Measurements from ENCODE around the gene GXYLT2. TPM values are rescaled to one million over a fixed set of nuclear protein-coding genes. Genes with fewer than 3 reads are reported as not detected.

GXYLT2 gene
- total and polyA plus RNA-seq, 2 of the 13 experiments (the other 11 are each of a cell fraction or from before 2014, with no cell fraction given), result 4.3 to 6.9 TPM

- Histone ChIP-seq H3K4me3 (replicated peaks in 1 of 3; ENCODE audit: insufficient read depth in 1 of 3, low read depth in 2 of 3, low read length in 3 of 3) (no peak overlapping the region), H3K27ac (ENCODE audit: extremely low read length, insufficient read depth, low read length) (no peak overlapping the region), H3K4me1 (ENCODE audit: insufficient read depth, low read length) (peaks cover 48% of the 10 kb centered on the region), H3K79me2 (ENCODE audit: insufficient read depth, low read length) (peaks cover 2% of the 10 kb centered on the region), H2AFZ (ENCODE audit: low read length) (no peak overlapping the region), H3K4me2 (ENCODE audit: low read depth, low read length) (no peak overlapping the region), H3K36me3 (replicated peaks in 1 of 2; ENCODE audit: control insufficient read depth in 1 of 2, insufficient read depth in 2 of 2, low read length in 2 of 2) (no peaks in the 10 kb centered on the region), H3K9ac (ENCODE audit: insufficient read depth, low read depth, low read length) (no peak overlapping the region), H3K9me3 (ENCODE audit: low read length) (no peaks in the 10 kb centered on the region), H3K27me3 (ENCODE audit: control insufficient read depth in 1 of 2, insufficient read depth in 2 of 2, low read length in 2 of 2) (no peaks in the 10 kb centered on the region), H4K20me1 (ENCODE audit: insufficient read depth, low read length) (no peaks in the 10 kb centered on the region)
- intact Hi-C loops (cut with micrococcal nuclease; ENCODE audit: unreplicated experiment) (no loop called here), in situ Hi-C loops (cut with HindIII; ENCODE audit: extremely low pct_ligation_motif_present, low pct_unique_long_range_greater_than_20kb) (no loop called here)
- FAIRE-seq (no peak), ATAC-seq (no peak), DNase-seq (ENCODE audit: low spot score) (peak; percentile 33)
- ChIA-PET POLR2A (no interaction called here), CTCF (ENCODE audit: low intra/inter-chr PET ratio, low total read pairs) (no interaction called here)
- 66% methylated on average over 4 of the region's 4 CpGs for WGBS (ENCODE audit: low lambda C conversion rate)
- BruUV-seq (replicated peaks), result no TSS peak
- TF ChIP-seq MYC (CRISPR knock-in tag; IDR thresholded peaks at IDR 0.05; ENCODE audit: borderline replicate concordance), result no peak
- TF ChIP-seq HOXA5 (CRISPR knock-in tag; IDR thresholded peaks at IDR 0.05), result no peak
- no peak for TF ChIP-seq PLRG1 (conservative IDR thresholded peaks at IDR 0.05)
- TF ChIP-seq CTCF (CRISPR knock-in tag; IDR thresholded peaks at IDR 0.05), result peak; percentile 30
Measured at GRCh38 chr3:72892870-72893269, 5.0 kb downstream of the GXYLT2 start.

GRCh38 chr3:72894976-72895552 is 7.2 kb downstream of the GXYLT2 start:
- BruUV-seq (replicated peaks), result no TSS peak
- Histone ChIP-seq H3K36me3 (replicated peaks in 1 of 2; ENCODE audit: control insufficient read depth in 1 of 2, insufficient read depth in 2 of 2, low read length in 2 of 2) (no peaks in the 10 kb centered on the region), H3K4me1 (ENCODE audit: insufficient read depth, low read length) (peaks cover 33% of the 10 kb centered on the region), H3K9me3 (ENCODE audit: low read length) (no peaks in the 10 kb centered on the region), H3K27ac (ENCODE audit: extremely low read length, insufficient read depth, low read length) (no peak overlapping the region), H3K79me2 (ENCODE audit: insufficient read depth, low read length) (no peaks in the 10 kb centered on the region), H3K9ac (ENCODE audit: insufficient read depth, low read depth, low read length) (no peak overlapping the region), H3K27me3 (ENCODE audit: control insufficient read depth in 1 of 2, insufficient read depth in 2 of 2, low read length in 2 of 2) (no peaks in the 10 kb centered on the region), H3K4me3 (replicated peaks in 1 of 3; ENCODE audit: insufficient read depth in 1 of 3, low read depth in 2 of 3, low read length in 3 of 3) (no peak overlapping the region), H2AFZ (ENCODE audit: low read length) (no peak overlapping the region), H4K20me1 (ENCODE audit: insufficient read depth, low read length) (no peaks in the 10 kb centered on the region), H3K4me2 (ENCODE audit: low read depth, low read length) (no peak overlapping the region)
- intact Hi-C loops (cut with micrococcal nuclease; ENCODE audit: unreplicated experiment) (no loop called here), in situ Hi-C loops (cut with HindIII; ENCODE audit: extremely low pct_ligation_motif_present, low pct_unique_long_range_greater_than_20kb) (no loop called here)
- ChIA-PET POLR2A (no interaction called here), CTCF (ENCODE audit: low intra/inter-chr PET ratio, low total read pairs) (no interaction called here)
- no peak for ATAC-seq
- WGBS (ENCODE audit: low lambda C conversion rate), result 96% methylated on average over 5 of the region's 5 CpGs
- no peak for DNase-seq (ENCODE audit: low spot score)
- FAIRE-seq, result no peak
- TF ChIP-seq PRDM15 (CRISPR knock-in tag; IDR thresholded peaks at IDR 0.05), result no peak
- TF ChIP-seq ZFP90 (CRISPR knock-in tag; IDR thresholded peaks at IDR 0.05; ENCODE audit: borderline replicate concordance), result no peak
- no peak for TF ChIP-seq RXRB (CRISPR knock-in tag; IDR thresholded peaks at IDR 0.05; ENCODE audit: borderline replicate concordance)
- no peak for TF ChIP-seq ZFP62 (CRISPR knock-in tag; IDR thresholded peaks at IDR 0.05)
- no peak for TF ChIP-seq ZNF10 (CRISPR knock-in tag; IDR thresholded peaks at IDR 0.05; ENCODE audit: borderline replicate concordance, low read depth)
- TF ChIP-seq PLRG1 (conservative IDR thresholded peaks at IDR 0.05), result no peak
- no peak for TF ChIP-seq ZNF367 (CRISPR knock-in tag; IDR thresholded peaks at IDR 0.05; ENCODE audit: borderline replicate concordance)
- TF ChIP-seq SNAPC5 (CRISPR knock-in tag; IDR thresholded peaks at IDR 0.05; ENCODE audit: borderline replicate concordance), result no peak
- no peak for TF ChIP-seq RFXAP (CRISPR knock-in tag; IDR thresholded peaks at IDR 0.05; ENCODE audit: borderline replicate concordance)

Measured in HepG2 (cell line).